Prostate gland (tissue), 2 donors: ENCODE results near the gene CEP63. TPM values are rescaled to one million over a fixed set of nuclear protein-coding genes. Genes with fewer than 3 reads are reported as not detected.
A peak's percentile ranks its signal among the peaks of the same experiment; 100 is the strongest.

Experiments used
- DNase-seq: peaks from one replicate; pipeline ENCODE4 v3.0.0-alpha.2; 2019; ENCODE audit warnings: low spot score
- H3K27ac ChIP-seq, 2 donors: fragments of 200-600 bp; sonication (generic); 2 replicates each; pipeline ENCODE4 v1.5.1; 2017 to 2019
- H3K27me3 ChIP-seq: fragments of 200-600 bp; sonication (generic); replicated peaks from 2 replicates; pipeline ENCODE4 v1.5.1; 2019; ENCODE audit not compliant: insufficient read depth
- H3K36me3 ChIP-seq, 2 donors: fragments of 200-600 bp; sonication (generic); 1 replicate in 1 of 2; 2 replicates in 1 of 2; pipeline versions ENCODE4 v1.5.1 to v1.8.1; 2017 to 2019
- H3K4me1 ChIP-seq: fragments of 200-600 bp; sonication (generic); replicated peaks from 2 replicates; pipeline ENCODE4 v1.5.1; 2019
- H3K4me3 ChIP-seq, 2 donors: fragments of 200-600 bp; sonication (generic); 2 replicates each; pipeline ENCODE4 v1.5.1; 2017 to 2019
- H3K9me3 ChIP-seq: fragments of 200-600 bp; sonication (generic); 2 replicates; pipeline ENCODE4 v1.5.1; 2017
- CTCF ChIP-seq, 4 experiments: fragments of 200-600 bp in 2 of 4; fragments of 450-650 bp in 2 of 4; sonication (generic) in 2 of 4; IDR thresholded peaks; 1 replicate in 3 of 4; 2 replicates in 1 of 4; pipeline ENCODE4 v1.5.1; 2016 to 2019; ENCODE audit warnings: antibody characterized with exemption in 4 of 4, mild to moderate bottlenecking in 2 of 4, moderate library complexity in 2 of 4
- POLR2A ChIP-seq: fragments of 450-650 bp; IDR thresholded peaks from one replicate; pipeline ENCODE4 v1.6.1; 2016; ENCODE audit warnings: antibody characterized with exemption, mild to moderate bottlenecking
- POLR2AphosphoS5 ChIP-seq: sonication (generic); formaldehyde crosslinking; IDR thresholded peaks from one replicate; pipeline ENCODE4 v1.6.1; 2017; ENCODE audit warnings: antibody characterized with exemption
- WGBS: methylation state at CpG from one replicate; pipeline ENCODE4 v1.1.5; 2018; 5-methylcytosine and 5-hydroxymethylcytosine counted together
- intact Hi-C: fragments of 100-400 bp; cut with DNase I; formaldehyde crosslinking; loops from one replicate; pipeline ENCODE4 v1.14.2; 2022
- total RNA-seq, 2 donors: library from RNA; depleted of rRNA; stranded (reverse); fragments of >200 nt; gene quantifications; one replicate each; pipeline ENCODE4 v1.1.0, GENCODE V29; 2016

Gene CEP63
- total RNA-seq, 2 donors from 2014 or later = 35.2 to 60.1 TPM

- 31% methylated on average over 1 of the region's 1 CpG for WGBS
- no peaks in the 10 kb centered on the region for H3K4me1 ChIP-seq
- no peaks in the 10 kb centered on the region for H3K36me3 ChIP-seq
- no peak overlapping the region for H3K4me3 ChIP-seq
- H3K27ac ChIP-seq = no peak overlapping the region
- H3K9me3 ChIP-seq = no peaks in the 10 kb centered on the region
- no peak for TF ChIP-seq CTCF (IDR thresholded peaks at IDR 0.05)
- H3K27me3 ChIP-seq = no peaks in the 10 kb centered on the region
- no peak for DNase-seq
- intact Hi-C loops = no loop called here
Observed at GRCh38 chr3:134445095-134445494, 40.8 kb upstream of the CEP63 start.

DNA sequence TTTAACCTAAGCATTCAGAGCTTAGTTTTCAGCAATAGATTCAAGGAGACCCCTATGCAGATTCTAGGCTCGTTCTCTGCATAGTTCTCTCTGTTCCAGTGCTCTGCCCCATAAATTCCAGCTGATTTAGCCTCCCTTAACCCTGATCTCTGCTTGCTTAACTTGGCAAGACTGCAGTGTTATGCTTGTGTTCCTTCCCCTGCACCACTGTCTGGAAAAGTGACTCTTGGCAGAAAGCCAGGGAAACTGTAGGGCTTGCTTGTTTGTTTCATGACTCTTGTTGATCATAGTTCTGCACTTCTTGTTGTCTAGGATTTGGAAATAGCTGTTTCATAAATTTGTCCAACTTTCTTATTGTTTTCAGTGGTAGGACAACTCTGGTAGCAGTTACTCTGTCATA lies 40.2 kb upstream of the CEP63 start:
- WGBS = 5% methylated on average over 1 of the region's 1 CpG
- Histone ChIP-seq H3K4me3 (no peak overlapping the region), H3K27me3 (no peaks in the 10 kb centered on the region), H3K4me1 (no peaks in the 10 kb centered on the region), H3K36me3 (no peaks in the 10 kb centered on the region), H3K9me3 (no peaks in the 10 kb centered on the region), H3K27ac (no peak overlapping the region)
- DNase-seq = no peak
- TF ChIP-seq POLR2AphosphoS5 = peak; percentile 18
- TF ChIP-seq POLR2A = no peak
- no peak for TF ChIP-seq CTCF (IDR thresholded peaks at IDR 0.05)
- intact Hi-C loops = no loop called here

DNA sequence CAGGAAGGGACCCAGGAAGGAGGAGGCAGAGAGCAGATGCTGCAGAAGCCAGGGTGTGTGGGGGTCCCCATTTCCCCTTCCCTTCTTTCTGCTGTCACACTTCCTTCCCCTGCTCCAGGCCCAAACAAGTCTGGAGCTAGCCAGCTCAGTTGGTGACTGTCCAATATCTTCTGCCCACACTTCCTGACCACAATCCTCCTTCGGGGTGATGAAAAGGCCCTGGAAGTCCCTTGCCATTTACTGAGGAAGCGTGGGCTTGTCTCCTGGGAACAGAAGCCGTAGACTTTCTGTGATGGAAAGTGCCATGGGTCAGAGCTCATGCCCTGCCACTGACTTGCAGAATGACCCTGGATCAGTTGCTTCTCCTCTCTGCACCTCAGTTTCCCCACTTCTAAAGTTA lies 39.1 kb upstream of the CEP63 start:
- Histone ChIP-seq H3K27ac (no peak overlapping the region), H3K4me1 (no peaks in the 10 kb centered on the region), H3K9me3 (no peaks in the 10 kb centered on the region), H3K4me3 (no peak overlapping the region), H3K27me3 (no peaks in the 10 kb centered on the region), H3K36me3 (no peaks in the 10 kb centered on the region)
- no peak for DNase-seq
- 64% methylated on average over 3 of the region's 3 CpGs for WGBS
- TF ChIP-seq POLR2AphosphoS5 (no peak), POLR2A (no peak), CTCF (IDR thresholded peaks at IDR 0.05) (no peak)
- intact Hi-C loops = no loop called here

GRCh38 chr3:134447351-134447750 lies 38.5 kb upstream of the CEP63 start:
- no peak for TF ChIP-seq POLR2AphosphoS5
- TF ChIP-seq CTCF (IDR thresholded peaks at IDR 0.05) = no peak
- TF ChIP-seq POLR2A = no peak
- no peak overlapping the region for H3K4me3 ChIP-seq

GRCh38 chr3:134448664-134449063 lies 37.2 kb upstream of the CEP63 start:
- Histone ChIP-seq H3K9me3 (no peaks in the 10 kb centered on the region), H3K27me3 (no peaks in the 10 kb centered on the region), H3K27ac (no peak overlapping the region), H3K36me3 (no peaks in the 10 kb centered on the region), H3K4me3 (no peak overlapping the region), H3K4me1 (no peaks in the 10 kb centered on the region)
- WGBS = 95% methylated on average over 5 of the region's 5 CpGs
- intact Hi-C loops = no loop called here
- TF ChIP-seq CTCF (IDR thresholded peaks at IDR 0.05) = no peak
- no peak for TF ChIP-seq POLR2A
- no peak for TF ChIP-seq POLR2AphosphoS5
- DNase-seq = no peak

More at GRCh38 chr3:134447351-134447750, 38.5 kb upstream of the CEP63 start:
- H3K36me3 ChIP-seq = no peaks in the 10 kb centered on the region
- H3K27ac ChIP-seq = no peak overlapping the region
- 88% methylated on average over 1 of the region's 1 CpG for WGBS
- H3K4me1 ChIP-seq = no peaks in the 10 kb centered on the region
- no peaks in the 10 kb centered on the region for H3K27me3 ChIP-seq
- no peak for DNase-seq
- intact Hi-C loops = no loop called here
- no peaks in the 10 kb centered on the region for H3K9me3 ChIP-seq
